HG03064 (cell line): ENCODE results near the gene VENTX.
"Not testable (repeated sequence)": the region's sequence is repeated elsewhere in the genome, so short reads cannot be mapped to it uniquely, and the experiment has no call there.

Experiments
- ATAC-seq: cut with Tn5 transposase; IDR thresholded peaks from one replicate; pipeline ENCODE4 v1.9.1; 2021; ENCODE audit warnings: low read depth; ENCODE audit not compliant: unreplicated experiment

Gene VENTX

GRCh38 chr10:133214468-133215410 is 22.9 kb upstream of the VENTX start:
- ATAC-seq: no peak

- ATAC-seq: no peak
Observed at GRCh38 chr10:133215586-133215985, 22.1 kb upstream of the VENTX start.

- ATAC-seq: no peak
Observed at GRCh38 chr10:133216776-133217175, 20.9 kb upstream of the VENTX start.

DNA sequence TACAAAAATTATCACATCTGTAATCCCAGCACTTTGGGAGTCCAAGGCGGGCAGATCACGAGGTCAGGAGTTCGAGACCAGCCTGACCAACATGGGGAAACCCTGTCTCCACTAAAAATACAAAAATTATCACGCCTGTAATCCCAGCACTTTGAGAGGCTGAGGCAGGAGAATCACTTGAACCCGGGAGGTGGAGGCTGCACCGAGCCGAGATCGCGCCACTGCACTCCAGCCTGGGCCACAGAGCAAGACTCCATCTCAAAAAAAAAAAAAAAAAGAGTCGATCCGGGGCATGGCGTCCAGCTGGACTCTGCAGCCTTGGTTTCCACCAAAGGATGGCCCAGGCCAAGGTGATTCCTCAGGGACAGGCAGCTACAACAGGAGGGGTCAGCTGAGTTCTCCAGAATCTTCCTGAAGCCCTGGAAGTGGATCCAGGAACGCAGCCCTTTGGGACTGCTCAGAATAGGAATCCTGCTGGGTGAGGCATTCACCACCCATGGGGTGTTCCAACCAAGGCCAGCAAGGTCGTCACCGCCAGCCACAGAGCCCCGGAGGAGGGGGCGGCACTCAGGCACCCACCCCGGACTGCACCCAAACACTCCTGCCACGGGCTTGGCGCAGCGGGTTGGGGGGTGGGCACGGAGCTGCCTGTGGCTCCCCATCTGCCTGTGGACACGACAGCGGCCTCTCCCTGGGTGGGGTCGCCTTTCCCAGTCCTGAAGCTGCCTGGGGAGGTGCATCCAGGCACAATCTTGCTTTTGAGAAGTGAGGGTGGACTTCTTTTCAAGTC is 19.7 kb upstream of the VENTX start:
- no peak for ATAC-seq

- ATAC-seq: no peak
Observed at GRCh38 chr10:133218891-133219290, 18.8 kb upstream of the VENTX start.

DNA sequence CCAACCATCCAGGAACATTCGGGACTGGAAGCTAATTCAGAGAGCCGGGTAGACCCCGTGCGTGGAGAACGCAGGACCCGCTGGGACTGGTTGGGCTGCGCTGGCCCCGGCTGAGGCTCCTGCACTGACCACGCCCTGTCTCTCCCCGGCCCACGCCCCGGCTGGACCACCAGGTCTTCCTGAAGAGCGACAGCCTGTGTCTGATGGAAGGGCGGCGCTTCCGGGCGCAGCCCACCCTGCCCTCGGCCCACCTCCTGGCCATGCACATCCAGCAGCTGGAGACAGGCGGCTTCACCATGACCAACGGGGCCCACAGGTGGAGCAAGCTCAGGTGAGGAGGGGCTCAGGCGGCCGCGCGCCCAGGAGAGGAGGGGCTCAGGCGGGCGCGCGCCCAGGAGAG is 17.9 kb upstream of the VENTX start:
- ATAC-seq: no peak

DNA sequence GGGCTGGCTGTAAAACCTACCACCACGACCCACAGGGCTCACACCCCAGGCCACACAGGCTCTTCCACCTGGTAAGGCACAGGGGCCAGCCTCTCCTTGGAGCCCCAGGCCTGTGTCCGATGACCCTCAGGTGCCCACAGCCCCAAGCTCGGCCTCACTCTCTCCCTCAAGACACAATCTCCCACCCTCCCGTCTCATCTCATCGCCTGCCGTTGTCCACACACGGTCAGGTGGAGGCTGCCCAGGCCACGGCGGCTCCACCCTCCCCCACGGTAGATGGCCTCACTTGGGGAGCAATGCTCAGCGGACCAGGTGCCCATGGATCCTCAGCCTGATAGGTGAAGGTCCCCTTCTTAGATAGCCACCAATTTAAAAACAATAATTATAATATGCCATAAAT is 16.3 kb upstream of the VENTX start:
- ATAC-seq: no peak

DNA sequence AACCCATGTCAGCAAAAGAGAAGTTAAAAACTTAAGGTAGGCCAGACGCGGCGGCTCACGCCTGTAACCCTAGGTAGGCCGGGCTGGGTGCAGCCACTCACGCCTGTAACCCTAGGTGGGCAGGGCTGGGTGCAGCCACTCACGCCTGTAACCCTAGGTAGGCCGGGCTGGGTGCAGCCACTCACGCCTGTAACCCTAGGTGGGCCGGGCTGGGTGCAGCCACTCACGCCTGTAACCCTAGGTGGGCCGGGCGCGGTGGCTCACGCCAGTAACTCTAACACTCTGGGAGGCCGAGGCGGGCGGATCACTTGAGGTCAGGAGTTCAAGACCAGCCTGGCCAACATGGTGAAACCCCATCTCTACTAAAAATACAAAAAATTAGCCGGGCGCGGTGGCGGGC is 15.9 kb upstream of the VENTX start:
- ATAC-seq: not testable (repeated sequence)

GRCh38 chr10:133224076-133224475 is 13.6 kb upstream of the VENTX start:
- ATAC-seq: no peak

- no peak for ATAC-seq
Observed at GRCh38 chr10:133224756-133225372, 12.8 kb upstream of the VENTX start.

- ATAC-seq: no peak
Observed at GRCh38 chr10:133225707-133226191, 11.9 kb upstream of the VENTX start.

- ATAC-seq: no peak
Observed at GRCh38 chr10:133226251-133226808, 11.3 kb upstream of the VENTX start.

DNA sequence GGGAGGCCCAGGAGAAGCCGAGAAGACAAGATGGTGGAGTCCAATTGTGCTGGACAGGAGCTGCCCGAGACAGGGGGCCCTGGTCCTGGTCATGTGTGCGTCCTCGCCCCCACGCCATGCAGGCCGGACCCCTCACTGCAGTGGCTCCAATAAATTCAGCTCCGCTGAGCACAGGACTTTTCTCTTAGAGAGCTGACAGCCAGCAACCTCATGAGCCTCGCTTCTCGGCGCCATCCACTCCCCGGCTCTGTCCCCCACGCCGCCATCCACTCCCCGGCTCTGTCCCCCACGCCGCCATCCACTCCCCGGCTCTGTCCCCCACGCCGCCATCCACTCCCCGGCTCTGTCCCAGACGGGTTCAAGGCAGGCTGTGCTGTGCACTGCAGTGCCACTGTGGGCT is 10.4 kb upstream of the VENTX start:
- no peak for ATAC-seq

DNA sequence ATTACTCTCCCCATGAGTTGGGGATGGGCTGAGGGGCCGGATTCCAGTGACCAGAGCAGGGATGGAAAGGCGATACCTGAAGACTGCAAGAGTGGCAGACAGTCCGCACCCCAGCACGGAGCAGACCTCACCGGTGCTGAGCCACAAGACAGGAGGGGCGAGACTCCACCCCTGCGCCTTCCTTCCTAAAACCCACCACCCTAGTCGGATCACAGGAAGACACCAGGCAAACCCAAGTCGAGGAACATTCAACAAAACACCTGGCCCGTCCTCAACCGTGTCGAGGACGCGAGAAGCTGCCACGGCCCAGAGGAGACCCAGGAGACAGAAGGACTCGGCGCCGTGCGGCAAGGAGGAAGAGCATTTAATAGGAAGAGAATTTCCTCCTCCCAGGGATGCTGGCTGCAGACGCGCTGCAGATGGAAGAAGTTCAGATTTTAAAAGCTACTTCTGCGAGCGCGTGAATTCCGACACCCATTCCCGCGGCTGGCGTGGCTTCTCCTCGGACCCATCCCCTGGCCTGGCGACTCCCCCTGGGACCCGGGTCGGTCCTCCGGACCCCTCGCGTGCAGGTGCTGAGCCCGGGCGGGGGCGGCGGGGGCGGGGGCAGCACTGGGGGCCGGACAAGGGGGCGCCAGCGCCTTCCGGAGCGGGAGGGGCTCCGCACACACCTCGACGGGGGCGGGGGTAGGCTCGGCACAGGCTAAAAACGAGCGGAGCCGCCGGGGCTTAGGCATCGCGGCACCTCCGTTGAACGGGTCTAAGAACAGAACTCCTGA is 8.2 kb upstream of the VENTX start:
- no peak for ATAC-seq

GRCh38 chr10:133230044-133230361 is 7.7 kb upstream of the VENTX start, which contains the start of gene UTF1:
Gene UTF1 (plus strand): TSS chr10:133230217. CDS start chr10:133230289, 72 bp downstream.
- ATAC-seq: no peak

GRCh38 chr10:133230387-133231195 is 7.1 kb upstream of the VENTX start:
- ATAC-seq: no peak

DNA sequence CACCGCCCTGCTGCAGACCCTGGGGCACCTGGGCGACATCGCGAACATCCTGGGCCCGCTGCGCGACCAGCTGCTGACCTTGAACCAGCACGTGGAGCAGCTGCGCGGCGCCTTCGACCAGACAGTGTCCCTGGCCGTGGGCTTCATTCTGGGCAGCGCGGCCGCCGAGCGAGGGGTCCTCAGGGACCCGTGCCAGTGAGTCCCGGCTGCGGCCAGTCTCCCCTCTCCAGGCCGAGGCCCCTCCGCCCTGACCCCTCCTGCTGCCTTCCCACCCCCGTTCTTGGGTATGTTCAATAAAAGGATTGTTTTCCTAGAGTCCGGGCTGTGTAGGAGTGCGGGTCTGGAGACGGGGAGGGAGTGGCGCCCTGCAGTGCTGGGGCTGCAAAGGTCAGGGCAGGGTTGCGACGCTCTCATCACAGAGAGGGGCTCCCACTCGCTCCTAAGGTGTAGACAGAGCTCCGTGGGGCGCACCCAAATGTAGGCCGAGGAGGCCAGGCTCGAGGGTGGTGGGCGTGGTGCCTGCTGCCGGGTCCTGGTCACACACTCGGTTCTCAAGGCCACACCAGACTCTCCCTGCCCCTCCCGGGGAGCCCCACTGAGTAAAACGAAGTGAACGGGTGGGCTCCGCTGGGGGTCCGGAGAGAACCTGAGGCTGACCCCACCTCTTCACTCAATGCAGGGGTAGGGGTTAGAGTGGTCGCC is 6.3 kb upstream of the VENTX start:
- ATAC-seq: no peak

- no peak for ATAC-seq
Observed at GRCh38 chr10:133231946-133232574, 5.6 kb upstream of the VENTX start.
